HEK293 (cell line): Measurements from ENCODE around the gene SCFD2.

Experiments
- SP2 ChIP-seq: fragments of 450-650 bp; formaldehyde crosslinking; IDR thresholded peaks from 2 replicates; pipeline ENCODE4 v1.5.1; 2016; ENCODE audit warnings: missing biosample characterization, missing genetic modification characterization
- WT1 ChIP-seq: fragments of 450-650 bp; formaldehyde crosslinking; IDR thresholded peaks from 2 replicates; pipeline ENCODE4 v1.5.1; 2016; ENCODE audit warnings: missing biosample characterization, missing genetic modification characterization
- ZNF324 ChIP-seq: fragments of 450-650 bp; formaldehyde crosslinking; IDR thresholded peaks from 2 replicates; pipeline ENCODE4 v1.5.1; 2016; ENCODE audit warnings: missing biosample characterization, missing genetic modification characterization
- ZNF48 ChIP-seq: fragments of 450-650 bp; formaldehyde crosslinking; IDR thresholded peaks from 2 replicates; pipeline ENCODE4 v1.5.1; 2016; ENCODE audit warnings: missing biosample characterization, missing genetic modification characterization
- ZNF514 ChIP-seq: fragments of 450-650 bp; formaldehyde crosslinking; IDR thresholded peaks from 2 replicates; pipeline ENCODE4 v1.5.1; 2016; ENCODE audit warnings: missing biosample characterization, missing genetic modification characterization
- ZNF776 ChIP-seq: fragments of 450-650 bp; formaldehyde crosslinking; IDR thresholded peaks from 2 replicates; pipeline ENCODE4 v1.5.0; 2017; ENCODE audit warnings: missing biosample characterization, missing genetic modification characterization, borderline replicate concordance
- ZNF785 ChIP-seq: fragments of 450-650 bp; formaldehyde crosslinking; IDR thresholded peaks from 2 replicates; pipeline ENCODE4 v1.5.1; 2016; ENCODE audit warnings: missing biosample characterization, missing genetic modification characterization
- TF ChIP-seq, protein P1 (sequence below): sonication (generic); formaldehyde crosslinking; IDR thresholded peaks from 2 replicates; pipeline ENCODE4 v1.8.1; 2022; ENCODE audit warnings: mild to moderate bottlenecking, moderate library complexity, missing genetic modification reagents
- TF ChIP-seq, protein P2 (sequence below): fragments of 450-650 bp; formaldehyde crosslinking; IDR thresholded peaks from 2 replicates; pipeline ENCODE4 v1.5.1; 2016; ENCODE audit warnings: missing biosample characterization, missing genetic modification characterization
- TF ChIP-seq, protein P3 (sequence below): fragments of 450-650 bp; formaldehyde crosslinking; optimal IDR thresholded peaks from 2 replicates; pipeline ENCODE3; 2016; ENCODE audit warnings: missing biosample characterization, mild to moderate bottlenecking, missing genetic modification characterization
- TF ChIP-seq, protein P4 (sequence below): fragments of 450-650 bp; formaldehyde crosslinking; IDR thresholded peaks from 2 replicates; pipeline ENCODE4 v1.5.1; 2017; ENCODE audit warnings: missing biosample characterization, missing genetic modification characterization

DNA sequence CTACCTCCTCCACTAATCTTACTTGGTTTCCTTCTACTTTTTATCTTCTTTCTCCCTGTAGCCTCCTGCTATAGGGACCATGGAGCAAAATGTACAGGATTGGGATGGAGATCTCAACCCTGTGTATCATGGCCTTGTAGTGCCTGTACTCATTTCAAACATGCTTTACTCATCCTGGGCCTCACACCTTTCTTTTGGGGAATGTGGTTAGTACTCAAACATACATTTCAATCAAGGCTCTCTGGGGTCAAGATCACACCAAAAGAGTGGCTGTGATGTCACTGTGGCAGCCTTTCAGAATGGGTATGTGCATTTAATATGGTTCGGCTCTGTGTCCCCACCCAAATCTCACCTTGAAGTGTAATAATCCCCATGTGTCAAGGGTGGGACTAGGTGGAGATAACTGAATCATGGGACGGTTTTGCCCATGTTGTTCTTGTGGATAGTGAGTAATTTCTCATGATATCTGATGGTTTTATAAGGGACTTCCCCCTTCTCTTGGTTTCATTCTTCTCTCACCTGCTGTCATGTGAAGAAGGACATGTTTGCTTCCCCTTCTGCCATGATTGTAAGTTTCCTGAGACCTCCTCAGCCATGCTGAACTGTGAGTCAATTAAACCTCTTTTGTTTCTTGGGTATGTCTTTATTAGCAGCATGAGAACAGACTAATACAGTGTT lies 298.6 kb downstream of the SCFD2 start:
- no peak for TF ChIP-seq ZNF324
- TF ChIP-seq ZNF514 = no peak
- TF ChIP-seq SP2 (tag by site-specific recombination) = no peak
- TF ChIP-seq, protein P1, sequence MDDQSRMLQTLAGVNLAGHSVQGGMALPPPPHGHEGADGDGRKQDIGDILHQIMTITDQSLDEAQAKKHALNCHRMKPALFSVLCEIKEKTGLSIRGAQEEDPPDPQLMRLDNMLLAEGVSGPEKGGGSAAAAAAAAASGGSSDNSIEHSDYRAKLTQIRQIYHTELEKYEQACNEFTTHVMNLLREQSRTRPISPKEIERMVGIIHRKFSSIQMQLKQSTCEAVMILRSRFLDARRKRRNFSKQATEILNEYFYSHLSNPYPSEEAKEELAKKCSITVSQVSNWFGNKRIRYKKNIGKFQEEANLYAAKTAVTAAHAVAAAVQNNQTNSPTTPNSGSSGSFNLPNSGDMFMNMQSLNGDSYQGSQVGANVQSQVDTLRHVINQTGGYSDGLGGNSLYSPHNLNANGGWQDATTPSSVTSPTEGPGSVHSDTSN = no peak
- TF ChIP-seq, protein P2, sequence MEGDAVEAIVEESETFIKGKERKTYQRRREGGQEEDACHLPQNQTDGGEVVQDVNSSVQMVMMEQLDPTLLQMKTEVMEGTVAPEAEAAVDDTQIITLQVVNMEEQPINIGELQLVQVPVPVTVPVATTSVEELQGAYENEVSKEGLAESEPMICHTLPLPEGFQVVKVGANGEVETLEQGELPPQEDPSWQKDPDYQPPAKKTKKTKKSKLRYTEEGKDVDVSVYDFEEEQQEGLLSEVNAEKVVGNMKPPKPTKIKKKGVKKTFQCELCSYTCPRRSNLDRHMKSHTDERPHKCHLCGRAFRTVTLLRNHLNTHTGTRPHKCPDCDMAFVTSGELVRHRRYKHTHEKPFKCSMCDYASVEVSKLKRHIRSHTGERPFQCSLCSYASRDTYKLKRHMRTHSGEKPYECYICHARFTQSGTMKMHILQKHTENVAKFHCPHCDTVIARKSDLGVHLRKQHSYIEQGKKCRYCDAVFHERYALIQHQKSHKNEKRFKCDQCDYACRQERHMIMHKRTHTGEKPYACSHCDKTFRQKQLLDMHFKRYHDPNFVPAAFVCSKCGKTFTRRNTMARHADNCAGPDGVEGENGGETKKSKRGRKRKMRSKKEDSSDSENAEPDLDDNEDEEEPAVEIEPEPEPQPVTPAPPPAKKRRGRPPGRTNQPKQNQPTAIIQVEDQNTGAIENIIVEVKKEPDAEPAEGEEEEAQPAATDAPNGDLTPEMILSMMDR (tag by site-specific recombination) = no peak
- TF ChIP-seq, protein P3, sequence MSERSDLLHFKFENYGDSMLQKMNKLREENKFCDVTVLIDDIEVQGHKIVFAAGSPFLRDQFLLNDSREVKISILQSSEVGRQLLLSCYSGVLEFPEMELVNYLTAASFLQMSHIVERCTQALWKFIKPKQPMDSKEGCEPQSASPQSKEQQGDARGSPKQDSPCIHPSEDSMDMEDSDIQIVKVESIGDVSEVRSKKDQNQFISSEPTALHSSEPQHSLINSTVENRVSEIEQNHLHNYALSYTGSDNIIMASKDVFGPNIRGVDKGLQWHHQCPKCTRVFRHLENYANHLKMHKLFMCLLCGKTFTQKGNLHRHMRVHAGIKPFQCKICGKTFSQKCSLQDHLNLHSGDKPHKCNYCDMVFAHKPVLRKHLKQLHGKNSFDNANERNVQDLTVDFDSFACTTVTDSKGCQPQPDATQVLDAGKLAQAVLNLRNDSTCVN (tag by site-specific recombination) = no peak
- no peak for TF ChIP-seq ZNF785 (tag by site-specific recombination)
- TF ChIP-seq ZNF776 (tag by site-specific recombination) = no peak
- TF ChIP-seq, protein P4, sequence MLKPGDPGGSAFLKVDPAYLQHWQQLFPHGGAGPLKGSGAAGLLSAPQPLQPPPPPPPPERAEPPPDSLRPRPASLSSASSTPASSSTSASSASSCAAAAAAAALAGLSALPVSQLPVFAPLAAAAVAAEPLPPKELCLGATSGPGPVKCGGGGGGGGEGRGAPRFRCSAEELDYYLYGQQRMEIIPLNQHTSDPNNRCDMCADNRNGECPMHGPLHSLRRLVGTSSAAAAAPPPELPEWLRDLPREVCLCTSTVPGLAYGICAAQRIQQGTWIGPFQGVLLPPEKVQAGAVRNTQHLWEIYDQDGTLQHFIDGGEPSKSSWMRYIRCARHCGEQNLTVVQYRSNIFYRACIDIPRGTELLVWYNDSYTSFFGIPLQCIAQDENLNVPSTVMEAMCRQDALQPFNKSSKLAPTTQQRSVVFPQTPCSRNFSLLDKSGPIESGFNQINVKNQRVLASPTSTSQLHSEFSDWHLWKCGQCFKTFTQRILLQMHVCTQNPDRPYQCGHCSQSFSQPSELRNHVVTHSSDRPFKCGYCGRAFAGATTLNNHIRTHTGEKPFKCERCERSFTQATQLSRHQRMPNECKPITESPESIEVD (tag by site-specific recombination) = no peak
- TF ChIP-seq WT1 (tag by site-specific recombination) = no peak
- no peak for TF ChIP-seq ZNF48 (tag by site-specific recombination)
